Measurements from ENCODE around the gene SIGLEC12. TPM values are rescaled to one million over a fixed set of nuclear protein-coding genes. Genes with fewer than 3 reads are reported as not detected.
A peak's percentile ranks its signal among the peaks of the same experiment; 100 is the strongest.

SIGLEC12 gene
- total and polyA plus RNA-seq, 9 of the 15 experiments (the other 6 are each of a cell fraction or from before 2014, with no cell fraction given) = 0.08 to 1.3 (median 0.54) TPM

DNA sequence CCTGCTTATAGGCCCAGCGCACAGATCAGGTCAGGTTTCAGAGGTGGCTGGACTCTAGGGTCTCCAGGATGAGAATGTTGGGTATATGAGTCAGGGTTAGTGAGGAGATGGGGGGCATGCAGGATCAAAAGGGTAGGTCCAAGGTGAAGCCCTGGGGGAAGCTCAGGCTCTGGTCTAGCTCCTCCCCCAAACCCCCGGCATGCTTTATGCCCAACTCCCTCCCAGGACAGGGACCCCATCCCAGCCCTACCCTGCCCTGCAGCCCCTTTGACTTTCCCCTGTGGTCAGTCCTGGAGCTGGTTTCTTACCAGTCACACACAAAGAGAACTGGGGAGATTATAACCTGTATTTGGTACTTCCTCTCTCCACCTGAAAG, 33.1 kb downstream of the SIGLEC12 start (continued):
- TF ChIP-seq EP300 (IDR thresholded peaks at IDR 0.05; ENCODE audit: low read length) (no peak), RHOXF2B (CRISPR knock-in tag; conservative IDR thresholded peaks at IDR 0.05) (0 out of 2 replicates have a peak, but pooled peaks have one; percentile 3), ZNF76 (CRISPR knock-in tag; IDR thresholded peaks at IDR 0.05; ENCODE audit: borderline replicate concordance) (no peak; the same call in 1 of the 2 replicates), ESRRA (IDR thresholded peaks at IDR 0.05; ENCODE audit: borderline replicate concordance, low read depth) (no peak), HMBOX1 (IDR thresholded peaks at IDR 0.05) (peak; percentile 1; the same call in 1 of the 2 replicates), RBFOX2 (IDR thresholded peaks at IDR 0.05; ENCODE audit: low read depth, low read length) (peak; percentile 59)
- TF ChIP-seq, protein P1, sequence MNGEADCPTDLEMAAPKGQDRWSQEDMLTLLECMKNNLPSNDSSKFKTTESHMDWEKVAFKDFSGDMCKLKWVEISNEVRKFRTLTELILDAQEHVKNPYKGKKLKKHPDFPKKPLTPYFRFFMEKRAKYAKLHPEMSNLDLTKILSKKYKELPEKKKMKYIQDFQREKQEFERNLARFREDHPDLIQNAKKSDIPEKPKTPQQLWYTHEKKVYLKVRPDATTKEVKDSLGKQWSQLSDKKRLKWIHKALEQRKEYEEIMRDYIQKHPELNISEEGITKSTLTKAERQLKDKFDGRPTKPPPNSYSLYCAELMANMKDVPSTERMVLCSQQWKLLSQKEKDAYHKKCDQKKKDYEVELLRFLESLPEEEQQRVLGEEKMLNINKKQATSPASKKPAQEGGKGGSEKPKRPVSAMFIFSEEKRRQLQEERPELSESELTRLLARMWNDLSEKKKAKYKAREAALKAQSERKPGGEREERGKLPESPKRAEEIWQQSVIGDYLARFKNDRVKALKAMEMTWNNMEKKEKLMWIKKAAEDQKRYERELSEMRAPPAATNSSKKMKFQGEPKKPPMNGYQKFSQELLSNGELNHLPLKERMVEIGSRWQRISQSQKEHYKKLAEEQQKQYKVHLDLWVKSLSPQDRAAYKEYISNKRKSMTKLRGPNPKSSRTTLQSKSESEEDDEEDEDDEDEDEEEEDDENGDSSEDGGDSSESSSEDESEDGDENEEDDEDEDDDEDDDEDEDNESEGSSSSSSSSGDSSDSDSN (IDR thresholded peaks at IDR 0.05; ENCODE audit: borderline replicate concordance in 1 of 2, low read depth in 2 of 2, low read length in 2 of 2) = 0 out of 4 replicates have a peak, but pooled peaks of 1 of the 2 experiments have one; percentile 41

Data from K562 (cell line).